Stomach smooth muscle (tissue), 2 donors: Measurements from ENCODE around the gene TIMP2.
A peak's percentile ranks its signal among the peaks of the same experiment; 100 is the strongest.

ENCODE experiments used
- H3K27ac ChIP-seq: one replicate; pipeline ENCODE4 v1.7.0; 2013; ENCODE audit warnings: mild to moderate bottlenecking, low read length, inconsistent platforms
- H3K27me3 ChIP-seq, 2 donors: one replicate each; pipeline ENCODE4 v1.7.0; 2013; ENCODE audit warnings: low read length in 2 of 2; ENCODE audit not compliant: insufficient read depth in 2 of 2, control insufficient read depth in 1 of 2
- H3K36me3 ChIP-seq, 2 donors: one replicate each; pipeline ENCODE4 v1.7.0; 2013; ENCODE audit warnings: low read length in 2 of 2; ENCODE audit not compliant: control insufficient read depth in 2 of 2, insufficient read depth in 2 of 2
- H3K4me1 ChIP-seq: one replicate; pipeline ENCODE4 v1.7.0; 2013; ENCODE audit warnings: low read length; ENCODE audit not compliant: control insufficient read depth, insufficient read depth
- H3K4me3 ChIP-seq, 2 donors: one replicate each; pipeline ENCODE4 v1.7.0; 2013; ENCODE audit warnings: low read length in 2 of 2
- H3K9ac ChIP-seq, 2 donors: one replicate each; pipeline ENCODE4 v1.7.0; 2013; ENCODE audit warnings: low read length in 2 of 2, mild to moderate bottlenecking in 1 of 2
- H3K9me3 ChIP-seq, 2 donors: one replicate each; pipeline ENCODE4 v1.7.0; 2013; ENCODE audit warnings: low read length in 2 of 2; ENCODE audit not compliant: control insufficient read depth in 2 of 2
- donor health status: healthy.
- donor health status: Pancreatic carcinoma.

The TIMP2 gene

GRCh38 chr17:78925234-78925633, at the start of gene TIMP2:
Gene TIMP2 (minus strand): TSS chr17:78925387. CDS start chr17:78925088, 299 bp downstream.
- H3K27ac ChIP-seq: peak within 1 kb of the TSS; percentile 94
- peak within 1 kb of the TSS; percentile 83 to 84 for H3K4me3 ChIP-seq
- H3K9me3 ChIP-seq: no peaks in the 10 kb centered on the region
- H3K27me3 ChIP-seq: no peaks in the 10 kb centered on the region
- H3K9ac ChIP-seq: peak within 1 kb of the TSS; percentile 73 to 85
- H3K4me1 ChIP-seq: peaks cover 51% of the 10 kb centered on the region
- H3K36me3 ChIP-seq: no peaks in the 10 kb centered on the region

DNA sequence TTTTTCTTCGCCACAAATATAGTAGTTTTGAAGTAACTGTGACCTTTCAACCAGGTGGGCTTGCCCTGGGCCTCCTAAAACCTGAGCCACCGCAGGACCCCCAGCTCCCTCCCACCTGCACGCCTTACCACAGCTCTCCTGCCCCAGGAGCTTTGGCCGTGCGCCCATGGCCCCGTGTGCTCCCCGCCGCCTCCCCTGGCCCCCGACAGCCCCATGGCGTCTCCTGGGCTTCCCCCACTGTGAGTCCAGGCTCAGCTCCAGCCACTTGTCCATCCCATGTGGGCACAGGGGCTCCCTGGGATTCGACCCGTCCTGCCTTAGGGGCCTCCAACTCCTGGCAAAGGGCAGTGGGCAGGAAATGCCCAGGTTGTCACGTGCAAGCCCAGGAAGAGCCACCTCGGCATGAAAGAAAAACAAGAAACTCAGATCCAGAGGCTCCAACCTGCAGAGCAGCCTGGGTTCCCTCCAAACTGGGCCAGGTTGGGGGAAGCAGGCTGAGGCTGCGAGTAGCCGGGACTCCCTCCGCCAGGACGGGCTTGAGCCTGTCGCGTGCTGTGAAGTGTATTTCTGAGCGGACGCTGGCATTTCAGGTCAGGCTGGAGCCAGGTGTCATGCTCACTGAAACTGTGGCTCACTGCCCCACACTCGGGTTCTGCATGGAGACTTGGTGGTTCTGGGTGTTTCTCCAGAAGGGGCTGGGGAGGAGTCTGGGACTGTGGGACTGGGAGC, 48.8 kb upstream of the TIMP2 start:
- Histone ChIP-seq H3K36me3 (peaks cover 0 to 4% of the 10 kb centered on the region in 2 donors), H3K9ac (no peak overlapping the region), H3K27me3 (no peaks in the 10 kb centered on the region), H3K4me1 (peaks cover 60% of the 10 kb centered on the region), H3K4me3 (no peak overlapping the region), H3K27ac (no peak overlapping the region), H3K9me3 (no peaks in the 10 kb centered on the region)

DNA sequence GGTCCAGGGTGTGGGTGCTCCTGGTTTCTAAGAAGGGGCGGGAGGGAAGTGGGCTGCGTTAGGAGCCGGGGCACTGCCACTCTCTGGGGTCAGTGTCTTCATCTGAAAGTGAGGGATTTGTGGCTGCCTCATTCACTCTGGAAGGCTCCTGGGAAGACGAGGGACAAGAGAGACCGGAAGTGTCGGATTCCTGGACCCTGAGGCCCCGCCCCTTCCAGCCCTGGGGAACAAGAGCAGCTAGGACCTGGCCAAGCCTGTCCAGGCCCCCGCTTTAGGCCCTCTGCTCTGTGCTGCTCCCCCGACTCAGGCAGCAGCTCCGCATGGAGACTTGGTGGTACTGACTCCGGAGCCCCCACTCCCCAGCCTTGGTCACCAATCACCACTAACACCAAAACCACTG, 48.0 kb upstream of the TIMP2 start:
- Histone ChIP-seq H3K27me3 (no peaks in the 10 kb centered on the region), H3K4me1 (peaks cover 52% of the 10 kb centered on the region), H3K9ac (no peak overlapping the region), H3K9me3 (no peaks in the 10 kb centered on the region), H3K36me3 (peaks cover 0 to 6% of the 10 kb centered on the region in 2 donors), H3K4me3 (no peak overlapping the region), H3K27ac (no peak overlapping the region)

DNA sequence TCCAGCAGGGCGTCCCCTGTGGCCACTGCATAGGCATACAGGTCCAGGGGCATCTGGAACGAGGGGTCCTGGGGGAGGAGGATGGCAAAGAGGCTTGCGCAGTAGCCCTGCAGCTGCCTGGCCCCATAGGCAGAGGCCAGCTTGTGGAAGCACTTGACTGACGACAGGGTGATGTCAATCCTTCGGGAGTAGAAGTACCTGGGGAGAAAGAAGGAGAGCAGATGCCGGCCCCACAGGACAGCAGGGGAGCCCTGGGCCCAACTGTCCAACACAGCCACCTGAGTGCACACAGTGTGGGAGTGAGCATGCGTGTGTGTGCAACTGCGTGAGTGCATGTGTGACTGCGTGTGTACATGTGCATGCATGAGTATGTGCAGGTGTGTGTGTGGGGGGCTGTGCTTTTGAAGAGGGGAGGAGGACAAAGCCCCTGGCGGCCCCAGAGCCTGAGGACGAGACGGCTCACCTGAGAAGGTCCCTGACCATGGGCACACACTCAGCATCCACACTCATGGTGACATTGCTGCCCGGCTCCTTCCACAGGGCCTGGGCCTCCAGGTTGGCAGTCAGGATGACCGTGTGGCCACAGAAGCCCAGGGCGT, 47.4 kb upstream of the TIMP2 start:
- Histone ChIP-seq H3K9ac (no peak overlapping the region), H3K27me3 (no peaks in the 10 kb centered on the region), H3K9me3 (no peaks in the 10 kb centered on the region), H3K4me1 (peaks cover 46% of the 10 kb centered on the region), H3K27ac (no peak overlapping the region), H3K36me3 (peaks cover 0 to 6% of the 10 kb centered on the region in 2 donors), H3K4me3 (no peak overlapping the region)

DNA sequence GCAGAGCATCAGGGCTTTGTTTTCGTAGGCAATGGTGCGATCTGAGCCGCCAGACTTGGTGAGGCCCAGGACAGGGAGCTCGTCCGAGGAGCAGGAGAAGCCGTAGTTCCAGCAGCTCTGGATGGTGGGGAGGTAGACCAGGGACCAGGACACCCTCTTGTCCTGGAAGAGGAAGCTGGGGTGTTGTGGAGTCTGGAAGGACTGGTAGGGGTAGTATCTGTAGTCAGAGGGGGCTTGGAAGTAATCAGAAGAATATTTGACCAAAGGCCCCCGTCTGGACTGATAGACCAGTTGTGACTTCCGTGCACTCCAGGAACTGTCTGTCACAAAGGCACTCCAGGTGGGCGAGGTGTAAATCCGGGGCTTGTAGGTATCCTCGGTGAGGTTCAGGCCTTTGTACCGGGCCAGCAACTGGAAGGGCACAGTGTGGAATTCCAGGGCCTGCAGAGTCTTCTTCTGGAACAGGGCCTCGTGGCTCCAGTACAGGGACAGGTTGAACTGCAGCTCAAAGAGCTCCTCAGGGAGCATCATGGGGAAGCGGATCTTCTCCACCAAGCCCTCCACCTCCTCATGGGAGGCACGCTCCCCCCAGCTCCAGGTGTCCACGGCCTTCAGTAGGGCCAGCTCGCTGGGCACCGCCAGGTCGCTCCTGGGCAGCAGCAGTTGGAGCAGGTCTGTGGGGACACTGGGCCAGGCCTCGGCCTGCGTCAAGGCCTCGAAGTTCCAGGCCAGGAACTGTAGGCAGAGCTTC, 46.7 kb upstream of the TIMP2 start:
- Histone ChIP-seq H3K27me3 (no peaks in the 10 kb centered on the region), H3K9ac (no peak overlapping the region), H3K9me3 (no peaks in the 10 kb centered on the region), H3K36me3 (peaks cover 0 to 6% of the 10 kb centered on the region in 2 donors), H3K4me1 (peaks cover 40% of the 10 kb centered on the region), H3K4me3 (no peak overlapping the region), H3K27ac (no peak overlapping the region)

GRCh38 chr17:78970834-78971755, 45.9 kb upstream of the TIMP2 start:
- Histone ChIP-seq H3K4me1 (peaks cover 32% of the 10 kb centered on the region), H3K9ac (no peak overlapping the region)

DNA sequence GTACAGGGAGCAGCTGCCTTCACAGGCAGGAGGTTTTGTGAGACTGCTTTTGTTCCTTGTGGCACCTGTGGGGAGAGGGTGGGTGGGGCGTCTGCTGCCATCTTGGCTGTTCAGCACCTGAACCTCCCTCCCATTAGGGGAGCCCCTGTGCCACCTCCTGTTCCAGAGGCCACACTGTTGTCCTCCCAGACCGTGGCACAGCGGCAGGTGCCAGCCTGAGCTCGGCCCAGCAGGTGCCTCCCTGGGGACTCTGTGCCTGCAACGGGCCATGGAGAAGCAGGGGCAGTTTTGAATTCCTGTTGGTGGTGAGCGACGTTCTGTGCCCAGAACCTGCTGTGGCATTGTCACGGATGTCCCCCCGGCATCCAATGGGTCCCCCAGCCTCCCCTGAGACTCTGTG, 44.7 kb upstream of the TIMP2 start:
- Histone ChIP-seq H3K27ac (no peak overlapping the region), H3K36me3 (peaks cover 0 to 6% of the 10 kb centered on the region in 2 donors)

More at GRCh38 chr17:78970834-78971755, 45.9 kb upstream of the TIMP2 start:
- no peaks in the 10 kb centered on the region for H3K27me3 ChIP-seq
- H3K36me3 ChIP-seq: peaks cover 0 to 6% of the 10 kb centered on the region in 2 donors
- no peak overlapping the region for H3K4me3 ChIP-seq
- H3K9me3 ChIP-seq: no peaks in the 10 kb centered on the region
- no peak overlapping the region for H3K27ac ChIP-seq

GRCh38 chr17:78967782-78968362, 42.7 kb upstream of the TIMP2 start:
- no peak overlapping the region for H3K27ac ChIP-seq
- no peak overlapping the region for H3K4me3 ChIP-seq
- no peaks in the 10 kb centered on the region for H3K27me3 ChIP-seq
- H3K9me3 ChIP-seq: no peaks in the 10 kb centered on the region
- peaks cover 11% of the 10 kb centered on the region for H3K4me1 ChIP-seq
- peaks cover 0 to 6% of the 10 kb centered on the region in 2 donors for H3K36me3 ChIP-seq
- H3K9ac ChIP-seq: no peak overlapping the region

More for the DNA sequence above, 44.7 kb upstream of the TIMP2 start:
- Histone ChIP-seq H3K9me3 (no peaks in the 10 kb centered on the region), H3K4me3 (no peak overlapping the region), H3K9ac (no peak overlapping the region), H3K4me1 (peaks cover 20% of the 10 kb centered on the region), H3K27me3 (no peaks in the 10 kb centered on the region)

- H3K4me3 ChIP-seq: no peak overlapping the region
- H3K9ac ChIP-seq: no peak overlapping the region
- H3K4me1 ChIP-seq: peaks cover 10% of the 10 kb centered on the region
- no peaks in the 10 kb centered on the region for H3K27me3 ChIP-seq
- no peaks in the 10 kb centered on the region for H3K9me3 ChIP-seq
- H3K27ac ChIP-seq: no peak overlapping the region
- peaks cover 0 to 4% of the 10 kb centered on the region in 2 donors for H3K36me3 ChIP-seq
These were observed 41.9 kb upstream of the TIMP2 start for GRCh38 chr17:78966910-78967600.
